VCaP (cell line): Measurements from ENCODE around the gene TBX1.

Experiments used
- H3K27ac ChIP-seq: fragments of 450-650 bp; 2 replicates; pipeline ENCODE4 v1.5.1; 2017
- CTCF ChIP-seq: fragments of 450-650 bp; conservative IDR thresholded peaks from 2 replicates; pipeline ENCODE4 v1.5.1; 2017; ENCODE audit warnings: mild to moderate bottlenecking, moderate library complexity

Gene TBX1

GRCh38 chr22:19809741-19810140 lies 49.2 kb downstream of the TBX1 start:
- TF ChIP-seq CTCF, result no peak
- H3K27ac ChIP-seq, result no peak overlapping the region

GRCh38 chr22:19810381-19811201 lies 50.0 kb downstream of the TBX1 start:
- H3K27ac ChIP-seq, result no peak overlapping the region
- no peak for TF ChIP-seq CTCF

- no peak for TF ChIP-seq CTCF
- H3K27ac ChIP-seq, result no peak overlapping the region
Measured at GRCh38 chr22:19811211-19811621, 50.6 kb downstream of the TBX1 start.

GRCh38 chr22:19811811-19812771 lies 51.5 kb downstream of the TBX1 start:
- TF ChIP-seq CTCF, result no peak
- H3K27ac ChIP-seq, result no peak overlapping the region

GRCh38 chr22:19812910-19813309 lies 52.3 kb downstream of the TBX1 start:
- no peak overlapping the region for H3K27ac ChIP-seq
- no peak for TF ChIP-seq CTCF

- TF ChIP-seq CTCF, result no peak
- H3K27ac ChIP-seq, result no peak overlapping the region
Measured at GRCh38 chr22:19814428-19814827, 53.9 kb downstream of the TBX1 start.
